HepG2 (cell line): Measurements from ENCODE around the gene TUBA4B. TPM values are rescaled to one million over a fixed set of nuclear protein-coding genes. Genes with fewer than 3 reads are reported as not detected.

Source experiments
- BATF2 ChIP-seq: sonication (generic); formaldehyde crosslinking; IDR thresholded peaks from 2 replicates; pipeline ENCODE4 v1.8.0; 2022; ENCODE audit warnings: mild to moderate bottlenecking, missing genetic modification reagents, moderate library complexity
- FOXO4 ChIP-seq: sonication (generic); formaldehyde crosslinking; conservative IDR thresholded peaks from 2 replicates; pipeline ENCODE4 v1.8.1; 2023; ENCODE audit warnings: missing genetic modification reagents
- FOXP4 ChIP-seq: sonication (generic); formaldehyde crosslinking; IDR thresholded peaks from 2 replicates; pipeline ENCODE4 v1.4.0; 2020; ENCODE audit warnings: missing genetic modification reagents
- GATAD1 ChIP-seq: IDR thresholded peaks from 2 replicates; pipeline ENCODE4 v1.6.1; 2016; ENCODE audit warnings: missing genetic modification reagents, missing compliant biosample characterization
- HINFP ChIP-seq: sonication (generic); formaldehyde crosslinking; IDR thresholded peaks from 2 replicates; pipeline ENCODE4 v1.4.0; 2020; ENCODE audit warnings: low read depth, mild to moderate bottlenecking, missing genetic modification reagents
- HIVEP1 ChIP-seq: sonication (generic); formaldehyde crosslinking; IDR thresholded peaks from 2 replicates; pipeline ENCODE4 v1.4.0; 2020; ENCODE audit warnings: mild to moderate bottlenecking, missing genetic modification reagents
- MXD4 ChIP-seq: IDR thresholded peaks from 2 replicates; pipeline ENCODE4 v1.6.1; 2016; ENCODE audit warnings: mild to moderate bottlenecking, missing biosample characterization, missing genetic modification reagents
- SKIL ChIP-seq: sonication (generic); formaldehyde crosslinking; IDR thresholded peaks from 2 replicates; pipeline ENCODE4 v1.8.0; 2022; ENCODE audit warnings: missing genetic modification reagents, mild to moderate bottlenecking, moderate library complexity, borderline replicate concordance
- SNAI1 ChIP-seq: sonication (generic); formaldehyde crosslinking; IDR thresholded peaks from 2 replicates; pipeline ENCODE4 v1.5.0; 2020; ENCODE audit warnings: mild to moderate bottlenecking, missing genetic modification reagents, borderline replicate concordance
- TCF7 ChIP-seq: sonication (generic); IDR thresholded peaks from 2 replicates; pipeline ENCODE4 v1.6.1; 2016; ENCODE audit warnings: antibody characterized with exemption, low read depth
- ZFX ChIP-seq: sonication (generic); formaldehyde crosslinking; IDR thresholded peaks from 2 replicates; pipeline ENCODE4 v1.4.0; 2020; ENCODE audit warnings: mild to moderate bottlenecking, low read depth, missing genetic modification reagents, moderate library complexity
- ZNF414 ChIP-seq: sonication (generic); formaldehyde crosslinking; IDR thresholded peaks from 2 replicates; pipeline ENCODE4 v1.5.0; 2020; ENCODE audit warnings: missing genetic modification reagents
- ZNF557 ChIP-seq: sonication (generic); formaldehyde crosslinking; IDR thresholded peaks from 2 replicates; pipeline ENCODE4 v1.4.0; 2020; ENCODE audit warnings: missing genetic modification reagents
- ZNF704 ChIP-seq: sonication (generic); formaldehyde crosslinking; IDR thresholded peaks from 2 replicates; pipeline ENCODE4 v1.8.1; 2023; ENCODE audit warnings: mild to moderate bottlenecking, inconsistent platforms, moderate library complexity, missing genetic modification reagents, borderline replicate concordance
- ZNF724P ChIP-seq: sonication (generic); formaldehyde crosslinking; IDR thresholded peaks from 2 replicates; pipeline ENCODE4 v1.8.0; 2022; ENCODE audit warnings: missing genetic modification reagents, borderline replicate concordance
- ZNF737 ChIP-seq: sonication (generic); formaldehyde crosslinking; IDR thresholded peaks from 2 replicates; pipeline ENCODE4 v1.5.0; 2020; ENCODE audit warnings: missing genetic modification reagents, mild to moderate bottlenecking, borderline replicate concordance
- polyA plus RNA-seq, 8 experiments: library from polyadenylated mRNA; depleted of rRNA in 3 of 8; stranded (reverse) in 7 of 8; unstranded in 1 of 8; fragments of >200 nt; fragmentation: Illumina TruSeq in 4 of 8; extraction: Trizol in 4 of 8; gene quantifications; 2 replicates each; pipeline versions ENCODE4 v1.2.1 to v1.2.3, GENCODE V29; 2011 to 2016; ENCODE audit warnings: low read depth in 4 of 8, missing spikeins in 1 of 8, mixed read lengths in 1 of 8; ENCODE audit not compliant: insufficient read depth in 1 of 8
- total RNA-seq, 5 experiments: library from RNA; depleted of rRNA; stranded (reverse); fragments of >200 nt; fragmentation: Illumina TruSeq; extraction: Trizol; gene quantifications; 2 replicates each; pipeline ENCODE4 v1.2.3, GENCODE V29; 2016; ENCODE audit warnings: low read depth in 1 of 5

TUBA4B gene
- total and polyA plus RNA-seq, 2 of the 13 experiments (the other 11 are each of a cell fraction or from before 2014, with no cell fraction given), result 0.18 to 0.22 TPM

- peak; percentile 89 for TF ChIP-seq HINFP
- TF ChIP-seq SKIL, result no peak
- TF ChIP-seq HIVEP1 (CRISPR knock-in tag), result peak; percentile 85
- peak; percentile 16; the same call in 1 of the 2 replicates for TF ChIP-seq MXD4
- TF ChIP-seq TCF7, result no peak
- TF ChIP-seq GATAD1 (CRISPR knock-in tag), result peak; percentile 95
- no peak; the same call in 1 of the 2 replicates for TF ChIP-seq ZNF724P (CRISPR knock-in tag)
- no peak for TF ChIP-seq SNAI1 (CRISPR knock-in tag)
- TF ChIP-seq ZNF704 (CRISPR knock-in tag), result 0 out of 2 replicates have a peak, but pooled peaks have one; percentile 71
- peak; percentile 39; the same call in 1 of the 2 replicates for TF ChIP-seq ZNF557
- TF ChIP-seq ZNF414, result no peak; the same call in 1 of the 2 replicates
- TF ChIP-seq BATF2 (CRISPR knock-in tag), result 0 out of 2 replicates have a peak, but pooled peaks have one; percentile 37
- no peak for TF ChIP-seq ZNF737 (CRISPR knock-in tag)
- TF ChIP-seq ZFX, result peak; percentile 96
- TF ChIP-seq FOXP4 (CRISPR knock-in tag), result peak; percentile 82; the same call in 1 of the 2 replicates
- no peak for TF ChIP-seq FOXO4 (CRISPR knock-in tag)
These were observed 23.6 kb upstream of the TUBA4B start, which contains the start of the genes ANKZF1 and ATG9A (continued) for GRCh38 chr2:219229305-219230058.
